NCI-H1930 (cell line): ENCODE measurements around the gene SH3RF3.
"Not testable (repeated sequence)": the region's sequence is repeated elsewhere in the genome, so short reads cannot be mapped to it uniquely, and the experiment has no call there.

Experiments
- DNase-seq, 2 experiments: peaks; one replicate each; lab custom pipeline; 2025; lab: John Stamatoyannopoulos, UW

SH3RF3 gene

DNA sequence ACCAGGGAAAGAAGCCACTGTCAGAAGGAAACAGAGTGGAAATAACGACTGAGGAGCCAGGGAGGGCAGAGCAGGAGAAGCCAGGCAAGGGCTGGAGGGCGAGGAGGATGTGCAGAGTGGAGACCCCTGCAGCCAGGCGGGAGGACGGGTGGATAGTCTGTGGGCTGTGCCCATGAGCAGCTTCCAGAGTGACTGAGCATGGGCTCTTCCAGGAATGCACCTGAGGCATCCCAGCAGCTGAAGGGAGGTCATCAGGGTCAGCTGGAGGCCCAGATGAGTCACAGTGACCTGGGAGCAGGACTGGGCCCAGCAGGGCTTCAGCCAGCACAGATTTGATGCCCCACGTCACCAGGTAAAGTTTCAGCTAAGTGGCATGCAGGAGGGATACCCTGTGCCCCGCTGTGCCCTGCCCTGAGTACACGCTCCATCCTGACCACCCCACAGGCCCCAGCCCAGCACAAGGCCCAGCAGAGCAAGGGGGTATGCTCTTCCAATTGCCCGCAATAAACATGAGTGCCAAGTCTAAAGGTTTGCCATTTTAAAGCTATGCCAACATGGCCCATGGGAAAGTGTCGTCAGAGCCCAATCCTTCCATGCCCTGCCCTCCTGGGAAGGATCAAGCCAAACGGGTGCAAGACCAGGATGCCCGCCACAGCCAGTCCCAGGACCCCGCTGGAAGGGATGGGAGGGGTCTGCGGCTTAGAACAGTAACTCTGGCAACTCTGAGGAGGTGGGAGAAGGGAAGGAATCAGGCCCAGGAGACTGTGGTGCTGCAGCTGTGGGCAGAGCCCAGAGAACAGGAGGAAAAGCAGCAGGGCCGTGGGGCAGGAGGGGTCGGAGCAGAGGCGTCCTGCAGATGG is 399.1 kb downstream of the SH3RF3 start:
- DNase-seq = no peak

DNA sequence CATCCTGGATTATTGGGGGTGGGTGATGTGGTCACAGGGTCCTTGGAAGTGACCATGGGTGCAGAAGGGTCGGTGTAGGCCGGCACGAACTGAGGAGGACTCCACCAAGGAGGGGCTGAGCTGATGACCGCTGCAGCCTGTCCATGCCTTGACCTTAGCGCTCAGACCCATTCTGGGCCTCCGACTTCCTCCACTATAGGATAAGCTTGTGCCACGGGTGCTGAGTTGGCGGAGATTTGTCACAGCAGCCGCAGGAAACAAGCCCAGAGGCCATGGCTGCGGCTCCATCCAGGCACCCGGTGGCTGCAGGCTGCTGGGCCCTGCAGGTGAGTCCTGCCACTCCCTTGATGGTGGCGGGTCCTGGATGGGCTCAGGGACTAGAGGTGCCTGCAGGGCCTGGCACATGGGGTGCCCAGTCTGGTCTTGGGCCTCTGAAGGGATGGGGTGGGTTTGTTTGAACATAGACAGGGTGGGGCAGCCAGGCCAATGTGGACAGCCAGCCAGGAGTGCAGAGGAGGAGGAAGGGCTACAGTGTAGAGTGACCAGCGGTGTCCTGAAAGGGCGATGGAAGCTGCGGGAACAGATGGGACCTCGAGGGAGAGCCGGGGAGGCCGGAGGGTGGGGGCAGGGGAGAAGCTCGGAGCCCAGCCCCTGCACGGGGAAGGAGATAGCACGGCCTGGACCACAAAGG is 400.0 kb downstream of the SH3RF3 start:
- no peak for DNase-seq

DNA sequence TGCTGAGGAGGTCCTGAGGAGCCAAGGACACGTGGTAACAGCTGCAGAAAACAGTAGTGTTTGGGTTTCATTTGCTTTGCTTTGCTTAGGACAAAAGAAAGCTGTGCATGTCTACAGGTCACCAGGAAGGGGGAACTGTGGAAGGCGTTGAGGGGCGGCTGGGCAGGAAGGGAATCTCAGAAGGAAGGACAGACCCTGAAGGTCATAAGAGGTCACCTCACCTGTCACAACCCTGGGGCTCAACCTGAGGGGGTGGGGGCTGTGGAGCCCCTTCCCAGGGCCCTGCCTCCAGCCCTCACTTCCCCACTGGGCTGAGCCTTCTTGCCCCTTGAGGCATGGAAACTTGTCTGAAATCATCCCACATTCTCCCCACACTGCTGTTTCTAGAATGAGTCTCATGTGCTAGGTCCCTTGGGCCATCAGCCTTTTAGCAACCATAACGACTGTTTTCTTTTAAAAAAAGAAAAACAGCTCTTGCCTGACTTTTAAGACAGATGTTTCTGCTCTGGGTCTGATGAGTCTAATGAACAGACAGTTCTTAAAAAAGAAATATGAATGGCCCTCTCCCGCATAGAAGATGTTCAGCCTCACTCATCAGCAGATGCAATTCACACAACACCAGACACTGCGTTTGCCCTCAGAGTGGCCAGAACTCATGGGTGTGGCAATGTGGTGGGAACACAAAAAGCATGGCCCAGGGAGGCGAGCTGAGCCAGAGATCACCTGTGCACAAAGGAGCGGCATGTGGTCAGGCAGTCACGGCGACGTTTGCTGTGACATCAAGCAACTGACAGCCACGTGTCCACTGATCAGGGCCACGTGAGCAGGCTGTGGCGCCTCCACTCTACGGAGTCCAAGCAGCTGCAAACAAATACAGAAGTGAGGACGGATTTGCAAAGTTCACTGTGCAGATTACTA is 400.8 kb downstream of the SH3RF3 start:
- no peak for DNase-seq

DNA sequence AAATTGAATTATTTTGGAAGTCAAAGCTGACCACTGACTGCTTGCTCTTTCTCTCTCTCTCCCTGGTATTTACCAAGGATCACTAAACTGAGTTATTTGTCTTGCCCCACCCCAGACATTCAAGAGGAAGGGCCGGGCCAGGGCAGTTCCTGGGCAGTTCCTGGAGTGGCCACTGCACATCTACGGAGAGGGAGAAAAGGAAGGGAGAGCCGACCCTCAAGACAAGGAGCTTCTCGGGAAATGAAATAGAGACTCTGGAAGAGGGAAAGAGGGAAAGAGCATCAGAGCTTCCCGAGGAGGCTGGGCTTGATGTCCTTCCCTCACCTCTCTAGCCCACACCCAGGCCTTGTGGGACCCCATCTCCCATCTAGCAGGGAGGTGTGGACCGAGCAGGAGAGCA is 401.7 kb downstream of the SH3RF3 start:
- DNase-seq = no peak

DNA sequence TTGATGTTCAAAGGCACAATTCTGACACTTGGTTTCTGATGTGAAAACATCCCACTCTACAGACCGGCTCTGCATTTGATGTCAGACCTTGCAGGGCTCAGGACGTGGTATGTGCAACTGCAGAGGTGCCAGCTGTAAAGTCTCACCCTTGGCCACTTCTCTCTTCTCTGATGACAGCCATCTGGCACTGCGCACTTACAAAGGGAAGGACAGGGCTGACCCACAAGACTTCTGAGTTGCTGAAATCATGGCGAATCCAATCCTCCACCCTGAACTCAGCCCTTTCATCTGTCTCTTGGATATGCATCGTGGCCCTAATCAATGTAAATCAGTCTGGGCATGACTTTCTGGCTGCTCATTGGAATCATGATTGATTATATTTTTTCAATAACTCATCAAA is 402.2 kb downstream of the SH3RF3 start:
- no peak for DNase-seq

DNA sequence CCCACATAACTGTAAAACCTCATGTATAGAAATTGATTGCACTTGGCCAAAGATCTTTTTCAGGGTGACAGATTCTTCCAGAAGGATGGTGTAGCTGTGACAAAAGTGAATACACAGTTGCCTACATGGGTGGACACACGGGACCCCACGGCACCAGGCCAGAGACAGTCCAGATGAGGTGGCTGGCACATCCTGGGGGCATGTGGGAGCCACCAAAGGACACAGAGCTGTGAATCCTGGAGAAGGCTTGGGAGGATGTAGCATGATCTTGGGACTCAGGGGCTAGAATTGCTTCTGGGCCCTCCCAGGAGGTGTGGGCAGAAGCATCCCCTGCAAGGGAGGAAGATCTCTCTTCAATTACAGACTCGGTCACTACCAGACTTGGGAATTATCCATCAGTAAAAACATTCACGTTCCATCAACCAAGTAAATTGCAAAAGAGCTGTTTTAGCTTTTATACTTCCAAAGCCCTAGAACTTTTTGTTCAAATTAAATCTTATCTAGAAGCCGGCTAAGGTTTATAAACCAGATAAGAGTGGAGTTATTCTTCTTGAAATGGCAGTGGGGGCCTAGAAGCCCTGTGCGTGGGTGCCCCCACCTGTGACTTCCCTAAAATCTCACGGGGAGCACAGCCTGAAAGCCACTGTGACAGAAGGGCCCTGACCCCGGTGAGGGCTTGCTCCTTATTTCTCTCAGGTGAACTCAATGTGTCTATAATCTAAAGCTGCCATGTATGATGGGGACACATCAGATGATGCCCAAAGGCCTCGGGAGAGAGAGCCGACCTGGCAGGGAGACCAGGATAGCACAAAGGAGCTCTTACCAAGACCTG is 403.1 kb downstream of the SH3RF3 start:
- no peak for DNase-seq

DNA sequence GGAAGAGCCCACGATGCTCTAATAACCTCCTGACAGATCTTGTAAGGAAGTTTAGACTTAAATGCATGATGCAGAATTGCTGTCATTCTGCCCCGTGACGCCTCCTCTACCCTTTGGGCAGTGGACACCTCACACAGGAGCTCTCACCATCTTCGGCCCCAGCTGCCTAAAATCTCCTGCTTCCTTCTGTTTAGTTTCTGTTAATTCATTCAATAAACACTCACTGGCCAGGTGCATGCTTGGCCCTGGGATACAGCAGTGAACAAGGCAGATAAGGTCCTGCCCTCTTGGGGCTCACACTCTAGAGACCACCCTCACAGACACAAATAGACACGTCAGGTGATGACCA is 403.7 kb downstream of the SH3RF3 start:
- DNase-seq = no peak

DNA sequence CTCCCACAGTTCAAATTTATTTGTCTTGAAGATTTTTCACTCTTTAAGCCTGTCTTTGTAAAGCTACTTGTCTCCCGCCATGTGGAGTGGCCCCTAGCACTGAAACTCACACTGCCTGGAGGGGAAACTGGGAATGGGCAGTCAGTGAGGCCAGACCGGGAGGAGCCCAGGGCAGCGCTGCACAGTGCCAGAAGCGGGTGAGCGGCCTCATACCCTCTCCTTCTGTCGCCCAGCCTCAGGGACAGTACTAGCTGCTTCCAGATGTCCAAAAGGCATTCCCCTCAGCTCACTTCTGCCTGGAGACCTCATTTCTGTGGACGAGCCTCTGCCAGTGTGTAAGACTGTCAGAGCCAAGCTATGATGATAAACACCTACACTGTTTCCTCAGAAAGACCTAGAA is 404.8 kb downstream of the SH3RF3 start:
- no peak for DNase-seq

DNA sequence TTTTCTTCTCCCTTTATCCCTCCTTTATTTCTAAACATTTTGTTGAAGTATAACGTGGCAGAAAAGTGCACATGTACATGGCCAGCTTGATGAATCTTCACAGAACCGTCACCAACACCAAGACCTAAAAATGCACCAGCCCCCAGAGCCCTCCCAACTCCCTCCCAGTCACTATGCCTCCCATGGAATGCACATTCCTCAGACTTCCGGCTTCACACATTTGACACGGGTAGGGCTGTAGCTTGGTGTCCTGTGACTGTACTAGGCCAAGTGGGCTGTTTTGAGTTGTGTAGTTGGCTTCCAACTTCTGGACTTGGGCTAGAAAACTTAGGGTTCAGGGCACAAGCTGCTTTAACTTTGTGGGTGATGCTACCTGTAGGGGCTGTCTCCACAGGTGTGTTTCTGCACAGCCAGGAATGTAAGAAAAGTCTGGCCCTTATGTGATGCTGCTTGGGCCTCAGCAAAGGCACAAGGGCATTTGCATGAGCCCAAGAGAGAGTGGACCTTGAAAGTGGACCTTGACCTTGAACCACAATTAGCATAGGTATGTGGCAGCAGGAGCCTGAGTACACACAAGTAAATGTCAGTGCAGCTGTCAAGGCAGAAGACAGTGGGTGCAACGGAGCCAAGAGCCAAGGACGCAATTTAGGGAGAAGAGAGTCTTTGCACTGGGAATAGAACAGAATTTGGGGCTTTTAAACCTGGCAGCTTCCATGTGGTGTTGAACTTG is 406.4 kb downstream of the SH3RF3 start:
- no peak for DNase-seq

DNA sequence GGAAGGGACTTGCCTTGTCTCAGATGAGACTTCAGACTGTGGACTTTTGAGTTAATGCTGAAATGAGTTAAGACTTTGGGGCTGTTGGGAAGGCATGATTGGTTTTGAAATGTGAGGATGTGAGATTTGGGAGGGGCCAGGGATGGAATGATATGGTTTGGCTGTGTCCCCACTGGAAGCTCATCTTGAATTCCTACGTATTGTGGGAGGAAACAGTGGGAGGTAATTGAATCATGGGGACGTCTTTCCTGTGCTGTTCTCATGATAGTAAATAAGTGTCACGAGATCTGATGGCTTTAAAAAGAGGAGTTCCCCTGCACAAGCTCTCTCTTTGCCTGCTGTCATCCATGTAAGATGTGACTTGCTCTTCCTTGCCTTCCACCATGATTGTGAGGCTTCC is 407.6 kb downstream of the SH3RF3 start:
- not testable (repeated sequence) for DNase-seq

DNA sequence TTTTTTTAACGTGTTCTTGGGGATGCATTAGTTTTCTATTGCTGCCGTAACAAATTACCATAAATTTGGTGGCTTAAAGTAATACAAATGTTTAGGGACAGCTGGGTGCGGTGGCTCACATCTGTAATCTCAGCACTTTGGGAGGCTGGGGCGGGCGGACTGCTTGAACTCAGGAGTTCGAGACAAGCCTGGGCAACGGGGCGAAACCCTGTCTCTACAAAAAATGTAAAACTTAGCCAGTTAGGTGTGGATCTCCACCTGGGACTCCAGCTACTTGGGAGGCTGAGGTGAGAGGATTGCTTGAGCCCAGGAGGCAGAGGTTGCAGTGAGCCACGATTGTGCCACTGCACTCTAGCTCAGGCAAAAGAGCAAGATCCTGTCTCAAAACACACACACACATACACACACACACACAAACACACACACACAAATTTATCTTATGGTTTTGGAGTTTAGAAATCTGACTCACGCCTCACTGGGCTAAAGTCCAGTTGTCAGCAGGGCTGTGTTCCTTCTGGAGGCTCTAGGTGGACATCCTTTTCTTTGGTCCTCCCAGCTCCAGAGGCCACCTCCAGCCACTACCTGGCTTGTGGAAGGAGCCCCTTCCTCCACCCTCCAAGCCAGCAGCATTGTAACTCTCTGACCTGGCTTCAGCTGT is 408.7 kb downstream of the SH3RF3 start:
- no peak for DNase-seq

DNA sequence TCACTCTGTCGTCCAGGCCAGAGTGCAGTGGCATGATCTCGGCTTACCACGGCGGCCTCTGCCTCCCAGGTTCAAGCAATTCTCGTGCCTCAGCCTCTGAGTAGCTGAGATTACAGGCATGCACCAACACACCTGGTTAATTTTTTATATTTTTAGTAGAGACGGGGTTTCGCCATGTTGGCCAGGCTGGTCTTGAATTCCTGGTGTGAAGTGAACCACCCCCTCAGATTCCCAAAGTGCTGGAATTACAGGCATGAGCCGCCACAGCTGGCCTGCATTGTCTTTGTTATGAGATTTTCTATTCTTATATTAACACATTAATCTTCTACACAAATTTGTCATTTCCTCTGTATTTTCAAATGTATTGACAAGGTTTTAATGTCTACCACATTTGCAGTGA is 409.5 kb downstream of the SH3RF3 start:
- no peak for DNase-seq

DNA sequence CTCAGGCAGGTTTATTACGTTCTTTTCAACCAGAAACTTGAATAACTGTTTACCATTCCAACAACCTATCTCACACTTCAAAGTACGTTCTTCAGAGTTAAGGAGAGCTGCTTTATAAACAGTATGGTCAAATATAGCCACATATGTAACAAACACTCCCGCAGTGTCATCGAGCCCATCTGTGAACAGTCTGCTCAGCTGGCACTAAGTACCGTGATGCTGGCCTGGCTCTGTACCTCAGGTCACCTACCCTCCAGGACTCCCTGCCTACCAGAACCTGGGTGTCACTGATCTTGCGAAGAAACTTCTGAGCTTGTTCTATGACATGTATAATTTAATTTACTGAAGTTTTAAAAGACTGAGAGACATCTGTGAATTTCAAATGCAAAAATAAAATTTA is 413.4 kb downstream of the SH3RF3 start:
- no peak for DNase-seq

DNA sequence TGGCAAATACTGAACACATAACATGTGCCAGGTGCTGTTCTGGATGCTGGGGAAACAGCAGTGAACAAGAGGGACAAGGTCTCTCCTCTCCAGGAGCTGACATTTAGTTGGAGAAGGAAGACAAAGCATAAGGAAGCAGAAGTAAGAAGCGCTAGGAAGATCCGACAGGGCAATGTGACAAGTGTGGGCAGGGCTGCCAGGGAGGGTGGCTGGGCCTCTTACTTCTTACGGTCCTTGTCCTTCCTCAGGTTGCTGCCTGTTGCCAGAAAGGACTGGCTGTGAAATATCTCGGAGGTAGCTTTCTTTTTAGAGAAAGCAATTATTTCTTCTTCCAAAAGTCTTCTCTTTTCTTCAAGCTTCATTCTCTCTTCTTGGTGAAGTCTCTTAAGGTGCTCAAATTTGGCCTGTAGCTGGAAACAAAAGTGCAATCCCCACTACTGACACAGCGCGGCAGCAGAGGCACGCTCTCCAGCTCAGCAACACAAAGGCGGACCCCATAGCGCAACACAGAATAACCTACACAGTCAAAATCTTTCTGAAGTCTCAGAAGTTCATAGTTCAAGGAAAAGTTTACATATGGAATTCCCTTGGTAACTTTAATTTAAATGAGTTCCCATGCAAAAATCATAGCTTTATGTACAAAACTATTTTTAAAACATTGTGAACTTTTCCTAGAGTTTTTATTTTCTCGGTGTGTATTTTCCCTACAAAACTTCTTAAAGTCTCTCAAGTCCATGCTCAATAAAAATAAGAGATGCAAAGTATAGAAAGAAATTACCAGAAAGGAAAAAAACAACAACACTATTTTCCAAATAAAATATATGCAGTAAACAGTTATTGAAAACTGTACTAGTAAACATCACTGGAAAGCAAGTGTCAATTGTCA is 417.1 kb downstream of the SH3RF3 start:
- peak in 1 of 2 experiments; percentile 4 for DNase-seq

DNA sequence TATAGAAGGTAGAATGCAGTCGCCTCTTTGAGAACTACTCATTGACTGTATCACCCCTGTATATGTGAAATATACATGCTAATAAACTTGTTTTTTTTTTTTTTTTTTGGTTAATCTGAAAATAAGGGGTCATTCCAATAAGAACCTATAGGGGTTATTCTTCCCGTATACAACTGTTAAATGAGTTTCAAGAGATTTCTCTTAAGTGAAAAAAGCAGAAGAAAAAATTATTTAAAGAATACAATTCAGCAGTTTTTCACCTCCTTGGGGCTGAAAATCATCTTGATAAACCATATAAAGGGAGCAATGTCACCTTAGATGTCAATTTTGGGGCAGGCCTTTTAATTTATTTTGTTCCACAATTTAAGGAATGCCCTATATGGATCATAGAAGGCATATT is 418.3 kb downstream of the SH3RF3 start:
- no peak for DNase-seq

DNA sequence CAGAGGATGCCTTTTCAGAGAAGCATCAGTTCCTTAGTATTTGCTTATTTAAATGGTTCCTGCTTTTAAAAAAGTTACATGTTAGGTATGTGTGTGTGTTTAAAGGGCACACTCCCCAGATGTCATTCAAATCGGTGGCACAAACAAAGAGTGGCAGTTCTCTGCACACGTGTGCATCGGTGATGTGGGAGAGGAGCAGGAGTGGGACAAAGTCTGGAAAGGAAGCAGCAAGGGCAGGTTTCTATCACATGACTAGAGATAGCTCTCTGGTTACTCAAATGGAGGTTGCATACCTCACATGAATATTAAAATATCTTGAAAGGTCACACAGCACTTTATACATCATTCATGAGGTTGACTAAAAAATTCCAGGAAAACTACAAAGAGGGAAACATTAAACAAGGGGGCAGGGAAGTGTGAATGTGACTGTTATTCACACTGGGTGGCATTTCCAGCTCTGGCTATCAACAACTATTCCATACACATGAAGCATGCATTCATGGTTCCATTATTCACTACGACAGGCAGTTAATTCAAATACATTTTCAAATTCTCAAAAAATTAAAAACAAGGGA is 420.1 kb downstream of the SH3RF3 start:
- DNase-seq = no peak
